Body of pancreas (tissue), 4 donors: ENCODE measurements around the gene MYH11. TPM values are rescaled to one million over a fixed set of nuclear protein-coding genes. Genes with fewer than 3 reads are reported as not detected.
"Not testable (repeated sequence)": the region's sequence is repeated elsewhere in the genome, so short reads cannot be mapped to it uniquely, and the experiment has no call there.

ENCODE experiments used
- ATAC-seq: fragments of 150-250 bp; one replicate; pipeline ENCODE4 v1.9.1; 2016
- DNase-seq, 4 donors: peaks; one replicate each; pipeline ENCODE4 v3.0.0-alpha.2; 2019
- H3K27ac ChIP-seq, 4 donors: fragments of 200-600 bp; sonication (generic); 1 replicate in 3 of 4; 2 replicates in 1 of 4; pipeline versions ENCODE4 v1.5.1 to v1.6.1; 2016 to 2019; ENCODE audit warnings: mild to moderate bottlenecking in 1 of 4, mixed read lengths in 1 of 4, moderate library complexity in 1 of 4
- H3K27me3 ChIP-seq, 2 donors: fragments of 200-600 bp; sonication (generic); one replicate each; pipeline ENCODE4 v1.6.0; 2016; ENCODE audit warnings: mild to moderate bottlenecking in 1 of 2
- H3K36me3 ChIP-seq, 2 donors: fragments of 200-600 bp; sonication (generic); replicated peaks in 1 of 2; 2 replicates each; pipeline ENCODE4 v1.5.1; 2016; ENCODE audit warnings: low read depth in 2 of 2; ENCODE audit not compliant: insufficient read depth in 1 of 2
- H3K4me1 ChIP-seq: fragments of 200-600 bp; sonication (generic); one replicate; pipeline ENCODE4 v1.6.0; 2016
- H3K4me3 ChIP-seq, 2 donors: fragments of 200-600 bp; sonication (generic); 1 replicate in 1 of 2; 2 replicates in 1 of 2; pipeline ENCODE4 v1.5.1; 2016 to 2019
- H3K9me3 ChIP-seq, 3 donors: fragments of 200-600 bp; sonication (generic); 1 replicate in 2 of 3; 2 replicates in 1 of 3; pipeline ENCODE4 v1.5.1; 2016
- POLR2A ChIP-seq, 3 donors: fragments of 450-650 bp; IDR thresholded peaks; one replicate each; pipeline ENCODE4 v1.6.1; 2016; ENCODE audit warnings: antibody characterized with exemption in 3 of 3, mild to moderate bottlenecking in 2 of 3
- WGBS, 2 donors: methylation state at CpG; one replicate each; pipeline ENCODE4 v1.1.5; 2017; 5-methylcytosine and 5-hydroxymethylcytosine counted together
- intact Hi-C: fragments of 100-400 bp; cut with DNase I; formaldehyde crosslinking; loops from one replicate; pipeline ENCODE4 v1.15.1; 2023
- total RNA-seq, 2 donors: library from RNA; depleted of rRNA; stranded (reverse); fragments of >200 nt; gene quantifications; one replicate each; pipeline ENCODE4 v1.1.0, GENCODE V29; 2016
- TF ChIP-seq, protein P1 (sequence below), 7 experiments: fragments of 450-650 bp in 4 of 7; fragments of 200-600 bp in 3 of 7; sonication (generic) in 3 of 7; IDR thresholded peaks; one replicate each; pipeline ENCODE4 v1.5.1; 2016 to 2019; ENCODE audit warnings: antibody characterized with exemption in 7 of 7

The MYH11 gene
- total RNA-seq, 2 donors from 2014 or later = 14.2 to 19.7 TPM

DNA sequence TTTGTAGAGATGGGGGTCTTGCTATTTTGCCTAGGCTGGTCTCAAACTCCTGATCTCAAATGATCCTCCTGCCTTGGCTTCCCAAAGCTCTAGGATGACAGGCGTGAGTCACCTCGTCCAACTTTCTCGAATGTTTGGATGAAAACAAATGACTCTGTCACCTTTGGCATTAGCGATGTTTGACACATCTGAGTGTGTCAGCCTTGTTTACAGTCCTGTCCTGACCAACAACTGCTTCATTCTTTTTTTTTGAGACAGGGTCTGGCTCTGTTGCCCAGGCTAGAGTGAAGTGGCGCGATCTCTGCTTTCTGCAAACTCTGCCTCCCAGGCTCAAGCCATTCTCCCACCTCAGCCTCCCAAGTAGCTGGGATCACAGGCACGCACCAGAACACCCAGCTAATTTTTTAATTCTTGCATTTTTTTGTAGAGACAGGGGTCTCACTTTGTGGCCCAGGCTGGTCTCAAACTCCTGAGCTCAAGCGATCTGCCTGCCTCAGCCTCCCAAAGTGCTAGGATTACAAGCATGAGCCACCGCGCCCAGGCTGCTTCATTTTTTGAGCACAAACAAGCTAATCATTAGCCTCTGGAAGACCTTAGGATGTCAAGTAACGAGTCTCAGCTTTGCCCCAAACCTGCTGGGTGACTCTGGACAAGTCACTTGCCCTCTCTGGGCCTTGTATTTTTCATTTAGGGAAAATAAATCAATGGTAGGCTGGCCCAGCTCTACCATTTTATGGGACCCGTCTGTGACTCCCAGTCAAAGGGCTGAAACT, 7.4 kb downstream of the MYH11 start:
- 71 to 77% methylated on average over 12 of the region's 12 CpGs for WGBS, 2 donors
- Histone ChIP-seq H3K9me3 (no peaks in the 10 kb centered on the region), H3K27ac (no peak overlapping the region), H3K27me3 (no peaks in the 10 kb centered on the region), H3K4me3 (no peak overlapping the region), H3K4me1 (no peaks in the 10 kb centered on the region), H3K36me3 (no peaks in the 10 kb centered on the region)
- TF ChIP-seq, protein P1, sequence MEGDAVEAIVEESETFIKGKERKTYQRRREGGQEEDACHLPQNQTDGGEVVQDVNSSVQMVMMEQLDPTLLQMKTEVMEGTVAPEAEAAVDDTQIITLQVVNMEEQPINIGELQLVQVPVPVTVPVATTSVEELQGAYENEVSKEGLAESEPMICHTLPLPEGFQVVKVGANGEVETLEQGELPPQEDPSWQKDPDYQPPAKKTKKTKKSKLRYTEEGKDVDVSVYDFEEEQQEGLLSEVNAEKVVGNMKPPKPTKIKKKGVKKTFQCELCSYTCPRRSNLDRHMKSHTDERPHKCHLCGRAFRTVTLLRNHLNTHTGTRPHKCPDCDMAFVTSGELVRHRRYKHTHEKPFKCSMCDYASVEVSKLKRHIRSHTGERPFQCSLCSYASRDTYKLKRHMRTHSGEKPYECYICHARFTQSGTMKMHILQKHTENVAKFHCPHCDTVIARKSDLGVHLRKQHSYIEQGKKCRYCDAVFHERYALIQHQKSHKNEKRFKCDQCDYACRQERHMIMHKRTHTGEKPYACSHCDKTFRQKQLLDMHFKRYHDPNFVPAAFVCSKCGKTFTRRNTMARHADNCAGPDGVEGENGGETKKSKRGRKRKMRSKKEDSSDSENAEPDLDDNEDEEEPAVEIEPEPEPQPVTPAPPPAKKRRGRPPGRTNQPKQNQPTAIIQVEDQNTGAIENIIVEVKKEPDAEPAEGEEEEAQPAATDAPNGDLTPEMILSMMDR (IDR thresholded peaks at IDR 0.05) = no peak
- TF ChIP-seq POLR2A (IDR thresholded peaks at IDR 0.05) = no peak
- ATAC-seq (no peak), DNase-seq (no peak)
- intact Hi-C loops = no loop called here

DNA sequence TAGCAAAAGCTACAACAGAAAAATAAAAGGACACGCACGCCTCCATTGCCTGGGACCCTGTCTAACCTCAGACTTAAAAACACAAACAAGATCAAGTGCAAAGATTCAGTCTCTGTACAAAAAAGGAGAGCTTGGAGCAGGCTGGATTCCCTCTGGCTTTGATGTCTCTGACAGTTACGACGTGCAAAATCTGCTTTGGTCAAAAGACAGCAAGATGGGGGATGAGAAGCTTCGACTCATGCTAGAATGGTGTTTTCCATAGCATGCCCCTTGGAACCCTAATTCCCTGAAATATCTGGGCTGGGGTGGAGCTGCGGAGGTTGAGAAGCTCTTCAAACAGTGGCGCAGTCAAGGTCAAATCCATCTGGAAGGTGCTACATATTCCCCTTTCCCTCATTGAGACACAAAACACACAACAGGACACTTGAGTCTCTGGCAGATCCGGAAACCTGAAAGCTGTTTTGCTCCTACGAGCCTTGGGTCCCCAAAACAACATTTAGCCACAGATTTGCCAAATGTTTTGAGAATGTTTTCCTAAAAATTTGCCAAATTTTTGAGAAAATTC, 9.1 kb downstream of the MYH11 start:
- Histone ChIP-seq H3K9me3 (no peaks in the 10 kb centered on the region), H3K4me1 (no peaks in the 10 kb centered on the region), H3K27me3 (no peaks in the 10 kb centered on the region), H3K36me3 (no peaks in the 10 kb centered on the region), H3K27ac (no peak overlapping the region), H3K4me3 (no peak overlapping the region)
- TF ChIP-seq POLR2A (IDR thresholded peaks at IDR 0.05) = no peak
- TF ChIP-seq, protein P1 (IDR thresholded peaks at IDR 0.05) = no peak
- 67 to 68% methylated on average over 9 of the region's 9 CpGs for WGBS, 2 donors
- intact Hi-C loops = no loop called here
- ATAC-seq = no peak
- no peak for DNase-seq

DNA sequence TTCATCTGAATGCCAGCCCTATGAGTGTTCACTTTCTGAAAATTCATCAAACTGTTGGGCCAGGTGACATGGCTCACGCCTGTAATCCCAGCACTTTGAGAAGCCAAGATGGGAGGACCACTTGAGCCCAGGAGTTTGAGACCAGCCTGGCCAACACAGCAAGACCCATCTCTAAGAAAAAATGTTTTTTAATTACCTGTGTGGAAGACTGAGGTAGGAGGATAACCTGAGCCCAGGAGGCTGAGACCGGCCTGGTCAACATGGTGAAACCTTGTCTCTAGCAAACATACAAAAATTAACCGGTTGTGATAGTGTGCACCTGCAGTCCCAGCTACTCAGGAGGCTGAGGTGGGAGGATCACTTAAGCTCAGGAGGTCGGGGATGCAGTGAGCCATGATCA, 10.3 kb downstream of the MYH11 start:
- intact Hi-C loops = no loop called here
- Histone ChIP-seq H3K36me3 (no peaks in the 10 kb centered on the region), H3K4me1 (no peaks in the 10 kb centered on the region), H3K27me3 (no peaks in the 10 kb centered on the region), H3K4me3 (no peak overlapping the region), H3K27ac (no peak overlapping the region), H3K9me3 (no peaks in the 10 kb centered on the region)
- TF ChIP-seq POLR2A (IDR thresholded peaks at IDR 0.05) = no peak
- TF ChIP-seq, protein P1 (IDR thresholded peaks at IDR 0.05) = no peak
- DNase-seq = no peak
- no peak for ATAC-seq
- WGBS, 2 donors = 65 to 66% methylated on average over 4 of the region's 4 CpGs

DNA sequence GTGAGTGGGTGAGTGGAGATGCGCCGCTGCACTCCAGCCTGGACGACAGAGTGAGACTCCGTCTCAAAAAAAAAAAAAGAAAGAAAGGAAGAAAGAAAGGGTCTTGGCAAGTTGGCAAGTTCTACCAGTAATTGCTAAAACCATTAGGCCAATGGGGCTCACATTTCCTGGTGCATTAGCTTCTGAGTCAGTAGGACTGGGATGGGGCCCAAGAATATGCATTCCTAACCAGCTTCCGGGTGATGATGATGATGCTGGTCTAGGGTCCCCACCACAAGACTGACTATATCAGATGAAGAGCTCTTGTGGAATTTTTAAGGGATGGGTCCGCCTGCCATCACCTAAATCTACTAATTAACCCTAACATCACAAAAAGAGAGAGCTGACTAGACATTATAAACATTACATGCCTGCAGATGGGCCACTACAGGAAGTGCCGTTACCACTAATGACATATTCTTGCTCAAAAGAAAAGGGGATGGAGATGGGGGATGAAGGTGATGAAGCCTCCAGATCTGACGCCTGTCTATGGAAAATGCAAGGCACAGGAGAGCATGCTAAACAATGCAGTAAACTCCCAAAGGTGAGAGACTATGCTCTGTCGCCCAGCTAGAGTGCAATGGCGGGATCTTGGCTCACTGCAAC, 13.1 kb downstream of the MYH11 start:
- intact Hi-C loops = no loop called here
- ATAC-seq (no peak), DNase-seq (no peak)
- no peak overlapping the region for H3K27ac ChIP-seq
- TF ChIP-seq, protein P1 (IDR thresholded peaks at IDR 0.05) = no peak
- no peak for TF ChIP-seq POLR2A (IDR thresholded peaks at IDR 0.05)
- H3K4me1 ChIP-seq = no peaks in the 10 kb centered on the region
- H3K27me3 ChIP-seq = no peaks in the 10 kb centered on the region
- WGBS, 2 donors = 86 to 87% methylated on average over 10 of the region's 10 CpGs
- H3K9me3 ChIP-seq = no peaks in the 10 kb centered on the region
- H3K36me3 ChIP-seq = no peaks in the 10 kb centered on the region
- H3K4me3 ChIP-seq = no peak overlapping the region

DNA sequence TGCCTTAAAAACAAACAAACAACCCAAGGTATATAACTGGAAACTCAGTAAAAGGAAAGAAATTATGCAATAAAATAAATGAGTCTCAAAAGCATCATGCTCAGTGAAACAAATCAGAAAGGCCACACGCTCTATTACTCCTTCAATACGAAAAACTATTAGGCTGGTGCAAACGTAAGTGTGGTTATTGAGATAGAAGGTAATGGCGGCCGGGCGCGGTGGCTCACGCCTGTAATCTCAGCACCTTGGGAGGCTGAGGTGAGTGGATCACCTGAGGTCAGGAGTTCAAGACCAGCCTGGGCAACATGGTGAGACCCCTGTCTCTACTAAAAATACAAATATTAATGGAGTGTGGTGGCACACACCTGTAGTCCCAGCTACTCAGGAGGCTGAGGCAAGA, 17.6 kb downstream of the MYH11 start:
- H3K4me1 ChIP-seq, H3K36me3 ChIP-seq, ATAC-seq, intact Hi-C loops, H3K27me3 ChIP-seq, H3K4me3 ChIP-seq, H3K27ac ChIP-seq, DNase-seq, H3K9me3 ChIP-seq: not testable (repeated sequence)
- WGBS, 2 donors = 82 to 93% methylated on average over 8 of the region's 8 CpGs
